Activated naive CD8-positive, alpha-beta T cell treated with anti-CD3 and anti-CD28 coated beads, Interleukin-2, amount 10 ng/mL, durations not matched to agents 7 days and 5 days (primary cell): Measurements from ENCODE around the gene MZF1. TPM values are rescaled to one million over a fixed set of nuclear protein-coding genes. Genes with fewer than 3 reads are reported as not detected.
A peak's percentile ranks its signal among the peaks of the same experiment; 100 is the strongest.

ENCODE experiments used
- ATAC-seq: fragments of 150-1000 bp; cut with Tn5 transposase; one replicate; pipeline ENCODE4 v1.10.0; 2021; ENCODE audit warnings: low read depth, moderate library complexity
- POLR2A ChIA-PET: fragments of 350-600 bp; sonication (Branson Sonifier 250); formaldehyde crosslinking; loops from one replicate; lab custom pipeline; 2021; ENCODE audit warnings: antibody characterized with exemption; lab: Charles Lee
- DNase-seq: peaks from one replicate; pipeline ENCODE4 v3.0.0; 2021
- H3K27ac Mint-ChIP-seq: one replicate; pipeline ENCODE4 v1.8.0; 2022; ENCODE audit warnings: mild to moderate bottlenecking, mixed read lengths
- H3K27me3 Mint-ChIP-seq: one replicate; pipeline ENCODE4 v1.8.0; 2022; ENCODE audit warnings: mild to moderate bottlenecking, moderate library complexity, mixed read lengths
- H3K36me3 Mint-ChIP-seq: one replicate; pipeline ENCODE4 v1.8.0; 2021; ENCODE audit warnings: mild to moderate bottlenecking, mixed read lengths
- H3K4me1 Mint-ChIP-seq: one replicate; pipeline ENCODE4 v1.8.0; 2021; ENCODE audit warnings: mixed read lengths
- H3K4me3 Mint-ChIP-seq: one replicate; pipeline ENCODE4 v1.8.0; 2022; ENCODE audit warnings: mild to moderate bottlenecking, moderate library complexity, mixed read lengths
- H3K9me3 Mint-ChIP-seq: one replicate; pipeline ENCODE4 v1.8.0; 2021; ENCODE audit warnings: mixed read lengths
- total RNA-seq, 2 experiments: library from RNA; stranded (reverse); gene quantifications; one replicate each; pipeline ENCODE4 v1.2.3, GENCODE V29; 2021

Gene MZF1
- total RNA-seq, 2 experiments from 2014 or later = 31.3 to 31.7 TPM

GRCh38 chr19:58557221-58558065 is 15.7 kb downstream of the MZF1 start:
- peak overlapping the region; percentile 98 for H3K27ac Mint-ChIP-seq
- peak; percentile 28 for DNase-seq
- POLR2A ChIA-PET = interaction anchor here (0.5 to 5.9 kb wide), 8 partner anchors 13 to 44 kb away, joined by 3 to 50 read pairs (median 4); partner anchors contain the start of genes MZF1, TRIM28 and ZBTB45
- H3K27me3 Mint-ChIP-seq = no peaks in the 10 kb centered on the region
- H3K9me3 Mint-ChIP-seq = no peaks in the 10 kb centered on the region
- peak overlapping the region; percentile 96 for H3K4me3 Mint-ChIP-seq
- no peak for ATAC-seq
- H3K4me1 Mint-ChIP-seq = peaks cover 42% of the 10 kb centered on the region
- peaks cover 26% of the 10 kb centered on the region for H3K36me3 Mint-ChIP-seq

DNA sequence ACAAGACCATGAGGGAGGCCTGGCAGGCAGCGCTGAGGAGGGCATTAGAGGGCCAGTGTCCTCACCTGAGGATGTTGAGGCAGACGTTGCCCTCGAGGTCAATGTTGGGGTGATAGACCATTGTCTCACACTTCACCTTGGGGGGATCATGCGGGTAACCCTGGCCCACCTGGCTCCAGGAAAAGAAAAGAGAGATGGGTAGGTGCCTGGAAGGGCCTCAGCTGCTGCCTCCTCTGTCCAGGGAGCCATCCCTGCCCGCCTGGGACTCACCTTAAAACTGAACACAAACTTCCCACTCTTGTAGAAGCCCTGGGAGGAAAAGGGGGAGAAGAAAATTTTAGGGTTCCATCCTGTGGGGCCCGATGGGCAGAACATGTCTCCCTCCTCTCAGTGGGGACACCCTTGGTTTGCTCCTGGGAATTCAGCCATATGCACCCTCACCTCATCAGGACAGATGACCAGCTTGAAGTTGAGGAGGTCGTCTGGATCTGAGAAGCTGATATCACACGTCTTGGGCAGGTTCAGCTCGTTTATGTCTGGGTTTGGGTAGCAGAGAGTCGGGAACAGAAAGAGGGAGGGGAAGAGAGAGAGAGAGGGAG is 16.4 kb downstream of the MZF1 start:
- Mint-ChIP-seq H3K4me3 (peak overlapping the region; percentile 96), H3K36me3 (peaks cover 26% of the 10 kb centered on the region), H3K4me1 (peaks cover 43% of the 10 kb centered on the region), H3K27ac (peak overlapping the region; percentile 98), H3K9me3 (no peaks in the 10 kb centered on the region), H3K27me3 (no peaks in the 10 kb centered on the region)
- DNase-seq = no peak
- no peak for ATAC-seq
- POLR2A ChIA-PET = interaction anchor here (0.8 to 4.8 kb wide), 4 partner anchors 12 to 38 kb away, joined by 3 to 28 read pairs (median 4); partner anchors contain the start of genes TRIM28 and ZBTB45

DNA sequence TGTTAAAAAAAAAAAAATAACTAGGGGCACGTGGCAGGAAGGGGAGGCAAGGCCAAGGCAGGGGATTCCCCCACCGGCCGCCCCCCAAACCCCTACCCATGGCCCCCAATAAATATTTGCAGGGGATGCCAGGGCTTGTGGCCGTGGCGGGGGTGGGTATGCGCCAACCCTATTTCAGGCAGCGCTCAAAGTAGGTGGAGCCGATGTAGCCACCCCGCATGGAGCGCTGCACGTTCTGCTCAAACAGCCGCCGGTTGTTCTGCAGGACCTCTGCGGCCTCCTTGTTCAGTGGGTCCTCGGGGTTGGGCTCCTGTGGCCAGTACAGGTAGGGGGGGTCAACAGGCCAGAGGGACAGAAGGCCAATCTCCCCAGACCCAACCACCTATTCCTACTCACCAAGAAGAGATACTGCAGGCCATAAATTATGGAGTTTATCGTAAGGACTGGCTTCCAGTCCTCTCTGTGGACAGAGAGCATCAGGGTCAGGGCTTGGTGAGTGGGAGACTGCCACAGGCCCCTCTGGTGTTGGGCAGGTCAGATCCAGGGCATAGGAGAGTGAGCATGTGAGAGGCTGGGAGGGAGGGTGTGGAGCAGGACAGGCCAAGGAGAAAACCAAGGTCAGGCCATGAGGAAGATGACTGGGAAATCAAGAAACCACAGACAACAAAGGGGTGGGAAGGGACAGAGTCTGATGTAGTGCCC is 17.1 kb downstream of the MZF1 start:
- no peaks in the 10 kb centered on the region for H3K27me3 Mint-ChIP-seq
- H3K9me3 Mint-ChIP-seq = no peaks in the 10 kb centered on the region
- POLR2A ChIA-PET = interaction anchor here (1.2 to 3.7 kb wide), 9 partner anchors 7 to 105 kb away, joined by 3 to 72 read pairs (median 9); partner anchors contain the start of genes MZF1, TRIM28, ZBTB45 and ZNF324B
- peaks cover 26% of the 10 kb centered on the region for H3K36me3 Mint-ChIP-seq
- H3K4me3 Mint-ChIP-seq = peak overlapping the region; percentile 96
- peak overlapping the region; percentile 98 for H3K27ac Mint-ChIP-seq
- DNase-seq (no peak), ATAC-seq (no peak)
- peaks cover 37% of the 10 kb centered on the region for H3K4me1 Mint-ChIP-seq

DNA sequence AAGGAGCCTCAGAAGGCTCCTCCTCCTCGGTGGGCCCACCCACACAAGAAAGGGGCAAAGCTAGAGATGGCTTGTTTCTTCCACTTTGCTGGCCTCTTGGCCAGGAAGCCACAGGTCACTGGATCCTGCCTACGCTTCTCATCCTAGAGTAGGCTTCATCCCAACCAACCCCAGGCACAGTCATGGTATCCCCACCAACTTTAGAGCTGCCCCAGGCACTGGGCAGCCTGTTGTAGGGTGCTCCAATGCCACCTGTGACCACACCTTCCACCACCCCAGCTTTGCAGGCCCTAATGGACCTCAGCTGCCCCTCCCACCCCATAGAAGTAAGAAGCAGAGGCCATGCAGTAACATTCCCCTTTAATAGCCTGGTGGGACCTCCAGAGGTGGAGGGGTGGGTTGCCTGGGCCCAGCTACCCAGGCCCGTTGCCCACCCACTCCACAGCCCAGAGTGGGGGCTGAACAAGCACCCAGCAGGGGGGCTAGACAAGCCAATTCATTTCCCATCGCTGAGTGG is 17.7 kb downstream of the MZF1 start:
- H3K4me3 Mint-ChIP-seq = peak overlapping the region; percentile 96
- no peaks in the 10 kb centered on the region for H3K27me3 Mint-ChIP-seq
- H3K9me3 Mint-ChIP-seq = no peaks in the 10 kb centered on the region
- no peak for DNase-seq
- peaks cover 37% of the 10 kb centered on the region for H3K4me1 Mint-ChIP-seq
- POLR2A ChIA-PET = interaction anchor here (0.6 to 3.7 kb wide), 10 partner anchors 8 to 104 kb away, joined by 3 to 72 read pairs (median 9); partner anchors contain the start of genes MZF1, TRIM28, ZBTB45 and ZNF324B
- no peak for ATAC-seq
- peak overlapping the region; percentile 94 for H3K27ac Mint-ChIP-seq
- peaks cover 28% of the 10 kb centered on the region for H3K36me3 Mint-ChIP-seq

- peak within 1 kb of the TSS; percentile 96 for H3K4me3 Mint-ChIP-seq
- H3K27ac Mint-ChIP-seq = peak within 1 kb of the TSS; percentile 98
- POLR2A ChIA-PET = interaction anchor here (0.6 to 3.7 kb wide), 13 partner anchors 8 to 1218 kb away, joined by 3 to 72 read pairs (median 8); partner anchors contain the start of genes MZF1, TRIM28, ZBTB45 and ZNF324B
- peaks cover 30% of the 10 kb centered on the region for H3K36me3 Mint-ChIP-seq
- H3K27me3 Mint-ChIP-seq = no peaks in the 10 kb centered on the region
- ATAC-seq = peak; percentile 45
- DNase-seq = peak; percentile 98
- H3K4me1 Mint-ChIP-seq = peaks cover 33% of the 10 kb centered on the region
- H3K9me3 Mint-ChIP-seq = no peaks in the 10 kb centered on the region
Observed at GRCh38 chr19:58554494-58555368, 18.4 kb downstream of the MZF1 start, which contains the start of gene CHMP2A. Gene CHMP2A, minus strand, starts transcription at chr19:58555105. Its CDS starts 893 bp downstream, at chr19:58554212.

DNA sequence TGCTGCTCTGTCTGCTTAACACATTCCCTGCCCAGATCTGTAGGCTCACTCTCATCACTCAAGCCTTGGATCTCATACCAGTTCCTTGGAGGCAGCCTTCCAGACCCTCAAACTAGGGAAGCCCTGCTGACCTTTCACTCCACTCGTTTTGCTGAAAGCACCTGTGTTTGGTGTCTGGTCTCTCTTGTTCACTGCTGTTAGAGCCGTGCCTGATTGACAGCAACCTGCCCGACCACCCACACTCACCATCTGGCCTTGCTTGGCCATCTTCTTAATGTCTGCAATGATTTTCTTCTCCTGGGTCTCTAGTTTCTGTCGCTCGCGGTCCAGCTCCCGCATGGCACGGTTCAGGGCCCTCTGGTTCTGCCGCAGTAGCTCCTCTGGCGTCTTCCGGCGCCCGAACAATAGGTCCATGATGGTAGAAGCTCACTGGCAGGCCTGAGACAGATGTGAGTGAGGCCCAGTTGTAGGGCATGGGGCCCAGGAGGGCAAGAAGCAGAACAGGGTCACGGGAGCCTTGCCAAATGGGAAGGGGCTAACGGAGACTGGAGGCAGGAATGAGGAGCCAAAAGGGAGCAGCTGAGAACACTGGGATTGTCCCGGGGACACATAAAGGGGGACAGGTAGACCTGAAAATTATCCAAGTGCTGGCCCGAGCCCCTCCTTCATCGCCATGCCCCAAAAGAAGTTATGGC is 19.2 kb downstream of the MZF1 start:
- no peak for DNase-seq
- H3K4me3 Mint-ChIP-seq = peak overlapping the region; percentile 96
- peaks cover 31% of the 10 kb centered on the region for H3K4me1 Mint-ChIP-seq

GRCh38 chr19:58552655-58553054 is 20.5 kb downstream of the MZF1 start:
- H3K27me3 Mint-ChIP-seq = no peaks in the 10 kb centered on the region
- H3K4me3 Mint-ChIP-seq = no peak overlapping the region
- peaks cover 31% of the 10 kb centered on the region for H3K36me3 Mint-ChIP-seq
- DNase-seq (no peak), ATAC-seq (no peak)
- peak overlapping the region; percentile 22 for H3K27ac Mint-ChIP-seq
- POLR2A ChIA-PET = interaction anchor here (0.6 to 3.7 kb wide), 5 partner anchors 8 to 771 kb away, joined by 3 to 72 read pairs (median 18); partner anchors contain the start of genes TRIM28 and ZBTB45
- no peaks in the 10 kb centered on the region for H3K9me3 Mint-ChIP-seq
- peaks cover 34% of the 10 kb centered on the region for H3K4me1 Mint-ChIP-seq

More for the DNA sequence above, 19.2 kb downstream of the MZF1 start:
- Mint-ChIP-seq H3K9me3 (no peaks in the 10 kb centered on the region), H3K36me3 (peaks cover 30% of the 10 kb centered on the region), H3K27ac (peak overlapping the region; percentile 94), H3K27me3 (no peaks in the 10 kb centered on the region)
- POLR2A ChIA-PET = interaction anchor here (0.6 to 3.7 kb wide), 10 partner anchors 9 to 1217 kb away, joined by 3 to 72 read pairs (median 9); partner anchors contain the start of genes MZF1, TRIM28 and ZBTB45
- ATAC-seq = no peak

GRCh38 chr19:58551577-58552471 is 21.3 kb downstream of the MZF1 start:
- POLR2A ChIA-PET = interaction anchor here (0.8 to 3.7 kb wide), 5 partner anchors 7 to 32 kb away, joined by 4 to 72 read pairs (median 18); partner anchors contain the start of genes TRIM28 and ZBTB45
- Mint-ChIP-seq H3K36me3 (peaks cover 25% of the 10 kb centered on the region), H3K4me3 (no peak overlapping the region), H3K4me1 (peaks cover 30% of the 10 kb centered on the region), H3K27me3 (no peaks in the 10 kb centered on the region), H3K9me3 (no peaks in the 10 kb centered on the region), H3K27ac (peak overlapping the region; percentile 48)
- DNase-seq = no peak
- no peak for ATAC-seq

DNA sequence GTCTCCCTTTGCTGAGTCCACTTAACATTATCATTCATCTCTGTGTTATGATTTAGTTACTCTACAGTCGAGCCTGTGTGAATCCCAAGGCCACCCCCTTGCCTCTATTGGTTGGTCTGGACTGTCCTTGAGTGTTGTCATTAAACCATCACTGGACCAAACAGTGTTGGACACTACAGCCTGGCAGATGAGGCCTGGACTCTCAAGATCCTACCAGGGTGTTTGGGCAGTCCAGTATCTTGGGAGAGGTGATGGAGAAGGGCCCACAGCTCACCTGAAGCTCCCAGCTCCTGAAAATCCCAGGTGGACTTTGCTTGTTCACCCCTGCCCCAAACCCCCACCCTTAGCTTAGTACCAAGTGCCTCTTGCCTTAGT is 22.0 kb downstream of the MZF1 start:
- peaks cover 27% of the 10 kb centered on the region for H3K36me3 Mint-ChIP-seq
- no peaks in the 10 kb centered on the region for H3K9me3 Mint-ChIP-seq
- POLR2A ChIA-PET = interaction anchor here (0.6 to 1.8 kb wide), 3 partner anchors 8 to 31 kb away, joined by 3 to 4 read pairs (median 4); partner anchors contain the start of gene ZBTB45
- peaks cover 30% of the 10 kb centered on the region for H3K4me1 Mint-ChIP-seq
- H3K4me3 Mint-ChIP-seq = no peak overlapping the region
- peak overlapping the region; percentile 30 for H3K27ac Mint-ChIP-seq
- ATAC-seq (no peak), DNase-seq (no peak)
- no peaks in the 10 kb centered on the region for H3K27me3 Mint-ChIP-seq

DNA sequence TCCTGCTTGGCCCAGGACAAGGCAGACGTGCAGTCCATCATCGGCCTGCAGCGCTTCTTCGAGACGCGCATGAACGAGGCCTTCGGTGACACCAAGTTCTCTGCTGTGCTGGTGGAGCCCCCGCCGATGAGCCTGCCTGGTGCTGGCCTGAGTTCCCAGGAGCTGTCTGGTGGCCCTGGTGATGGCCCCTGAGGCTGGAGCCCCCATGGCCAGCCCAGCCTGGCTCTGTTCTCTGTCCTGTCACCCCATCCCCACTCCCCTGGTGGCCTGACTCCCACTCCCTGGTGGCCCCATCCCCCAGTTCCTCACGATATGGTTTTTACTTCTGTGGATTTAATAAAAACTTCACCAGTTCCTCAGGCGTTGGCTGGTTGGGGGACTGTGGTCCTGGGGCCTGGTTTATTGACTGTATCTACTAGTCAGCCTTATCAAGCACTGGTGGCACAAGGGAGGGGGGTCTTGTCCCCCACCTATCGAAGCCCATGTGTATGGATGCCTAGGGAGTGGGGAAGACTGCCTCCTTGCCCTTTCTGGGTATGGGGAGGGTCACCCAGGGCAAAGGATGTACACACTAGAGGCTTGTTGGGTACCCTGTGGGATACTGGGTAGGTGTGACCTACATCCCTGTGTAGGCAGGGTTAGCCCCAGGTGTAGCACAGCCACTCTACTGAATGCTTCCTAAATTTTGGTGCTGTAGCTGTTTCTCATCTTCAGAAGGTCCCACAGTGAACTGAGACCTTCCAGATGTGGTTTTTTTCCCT is 22.6 kb downstream of the MZF1 start:
- H3K4me3 Mint-ChIP-seq = no peak overlapping the region
- H3K27me3 Mint-ChIP-seq = no peaks in the 10 kb centered on the region
- POLR2A ChIA-PET = interaction anchor here (0.6 to 1.8 kb wide), 3 partner anchors 9 to 31 kb away, joined by 3 to 4 read pairs (median 4); partner anchors contain the start of gene ZBTB45
- H3K9me3 Mint-ChIP-seq = no peaks in the 10 kb centered on the region
- H3K4me1 Mint-ChIP-seq = peaks cover 35% of the 10 kb centered on the region
- no peak for ATAC-seq
- H3K27ac Mint-ChIP-seq = no peak overlapping the region
- no peak for DNase-seq
- H3K36me3 Mint-ChIP-seq = peaks cover 31% of the 10 kb centered on the region
